ENCODE measurements around the gene INTS15. TPM values are rescaled to one million over a fixed set of nuclear protein-coding genes. Genes with fewer than 3 reads are reported as not detected.

The INTS15 gene
- total RNA-seq (2021; ENCODE audit: unreplicated experiment) (24.3 TPM), Bru-seq, nascent RNA (percentile 59 among the genes with signal in this experiment), BruChase-seq, experiment 1, labeled RNA remaining after a 6-hour chase (percentile 66 among the genes with signal in this experiment), BruChase-seq, experiment 2, labeled RNA remaining after a 2-hour chase (percentile 70 among the genes with signal in this experiment)
- 13.1 and 14.6 TPM in 2 replicates for polyA plus RNA-seq (2012)
- long read RNA-seq, transcript C7orf26-201 (6 exons, 2,182 nt), result major isoform, 6 of 18 reads
- long read RNA-seq, partial matches to known transcripts, result 0 of 18 reads
- long read RNA-seq, other reads (novel, unspliced or antisense), result 12 of 18 reads

GRCh38 chr7:6589829-6590644, at the start of gene INTS15:
TSS of gene INTS15 (plus strand) at chr7:6590021. CDS start at chr7:6590284, 263 bp downstream.
- CTCF ChIA-PET, result interaction anchor here (0.6 to 1.2 kb wide), 6 partner anchors 9 to 340 kb away, joined by 3 to 7 read pairs (median 4); partner anchors contain the start of gene ZDHHC4
- Histone ChIP-seq H2AFZ (ENCODE audit: low read depth, low read length, poor library complexity, severe bottlenecking) (no peak within 1 kb of the TSS), H3K4me2 (ENCODE audit: low read length) (peak within 1 kb of the TSS; percentile 85), H3K4me1 (ENCODE audit: control insufficient read depth in 1 of 2, insufficient read depth in 2 of 2, low read length in 2 of 2) (peaks cover 9 to 17% of the 10 kb centered on the region in 2 experiments), H3K4me3 (replicated peaks in 1 of 2; ENCODE audit: low read depth in 1 of 2, low read length in 2 of 2) (peak within 1 kb of the TSS; percentile 82 to 86), H3K79me2 (ENCODE audit: insufficient read depth, low read length) (peaks cover 18% of the 10 kb centered on the region; the same call in 1 of the 2 replicates), H3K27me3 (ENCODE audit: insufficient read depth, low read length) (no peaks in the 10 kb centered on the region), H3K9ac (ENCODE audit: low read length) (peak within 1 kb of the TSS; percentile 68), H3K9me2 (ENCODE audit: insufficient read depth) (no peaks in the 10 kb centered on the region), H3K27ac (ENCODE audit: low read depth, low read length) (peak within 1 kb of the TSS; percentile 84), H3K9me3 (ENCODE audit: control insufficient read depth in 1 of 2, insufficient read depth in 1 of 2, low read depth in 1 of 2, low read length in 2 of 2) (no peaks in the 10 kb centered on the region), H4K20me1 (ENCODE audit: insufficient read depth) (no peaks in the 10 kb centered on the region), H3K36me3 (ENCODE audit: control insufficient read depth in 1 of 2, insufficient read depth in 2 of 2, low read length in 2 of 2) (peaks cover 9 to 15% of the 10 kb centered on the region in 2 experiments; a peak in 3 of 4 replicates)
- POLR2A ChIA-PET, result interaction anchor here (0.7 kb wide), 1 partner anchor 32 kb away, joined by 3 read pairs; no protein-coding TSS in a partner anchor
- BruUV-seq (replicated peaks), result no TSS peak
- ATAC-seq, result peak; percentile 92
- peak; percentile 69 for DNase-seq (ENCODE audit: low read depth, low spot score)
- intact Hi-C loops (cut with micrococcal nuclease), result loop anchor here (10.0 kb wide), 1 partner anchor 265 kb away; no protein-coding TSS in a partner anchor
- RAD21 ChIA-PET (ENCODE audit: low non-redundant PET in 1 of 2, low total read pairs in 2 of 2, uncharacterized antibody in 2 of 2, unreplicated experiment in 2 of 2), result no interaction called here
- TF ChIP-seq EZH2 (IDR thresholded peaks at IDR 0.05) (no peak), TCF7L2 (IDR thresholded peaks at IDR 0.05; ENCODE audit: borderline replicate concordance, extremely low read depth, insufficient read depth, insufficient read length) (peak; percentile 56), ZNF274 (IDR thresholded peaks at IDR 0.05; ENCODE audit: low read depth, low read length) (no peak), FOSL1 (IDR thresholded peaks at IDR 0.05; ENCODE audit: low read depth) (no peak), ZBTB33 (IDR thresholded peaks at IDR 0.05; ENCODE audit: extremely low read depth, insufficient replicate concordance, low read length) (peak; percentile 83), EZH2phosphoT487 (IDR thresholded peaks at IDR 0.05; ENCODE audit: borderline replicate concordance) (no peak), YY1 (IDR thresholded peaks at IDR 0.05; ENCODE audit: extremely low read depth, insufficient replicate concordance, low read depth, low read length) (peak; percentile 84), MAX (IDR thresholded peaks at IDR 0.05) (no peak), RAD21 (IDR thresholded peaks at IDR 0.05; ENCODE audit: low read depth) (peak; percentile 26; the same call in 1 of the 2 replicates), POLR2A (IDR thresholded peaks at IDR 0.05; ENCODE audit: borderline replicate concordance, extremely low read depth, insufficient read depth, insufficient read length) (peak; percentile 81), REST (IDR thresholded peaks at IDR 0.05; ENCODE audit: low read depth) (no peak), EGR1 (IDR thresholded peaks at IDR 0.05; ENCODE audit: low read depth) (no peak), CTCF (IDR thresholded peaks at IDR 0.05 in 2 of 3, conservative IDR thresholded peaks at IDR 0.05 in 1 of 3; ENCODE audit: borderline replicate concordance in 1 of 3, insufficient read depth in 1 of 3, low read depth in 2 of 3, low read length in 2 of 3) (peak in 2 of 3 experiments; percentile 46 to 47; a peak in 4 of 6 replicates), ATF3 (IDR thresholded peaks at IDR 0.05) (no peak)

All from HCT116 (cell line).